Activated naive CD4-positive, alpha-beta T cell treated with anti-CD3 and anti-CD28 coated beads, Interleukin-2, amount 50 U/mL, for 24 hours (primary cell): ENCODE data around the gene GNA12.
A peak's percentile ranks its signal among the peaks of the same experiment; 100 is the strongest.

Experiments
- H3K27ac Mint-ChIP-seq: one replicate; pipeline ENCODE4 v1.8.0; 2021; ENCODE audit warnings: mild to moderate bottlenecking, mixed read lengths
- H3K27me3 Mint-ChIP-seq: one replicate; pipeline ENCODE4 v1.8.0; 2021; ENCODE audit warnings: mixed read lengths
- H3K36me3 Mint-ChIP-seq: one replicate; pipeline ENCODE4 v1.8.0; 2021; ENCODE audit warnings: mixed read lengths
- H3K4me1 Mint-ChIP-seq: one replicate; pipeline ENCODE4 v1.8.0; 2021; ENCODE audit warnings: mixed read lengths
- H3K4me3 Mint-ChIP-seq: one replicate; pipeline ENCODE4 v1.8.0; 2021; ENCODE audit warnings: mild to moderate bottlenecking, mixed read lengths
- H3K9me3 Mint-ChIP-seq: one replicate; pipeline ENCODE4 v1.8.0; 2021; ENCODE audit warnings: mixed read lengths

The GNA12 gene

GRCh38 chr7:2775785-2776184 is 68.3 kb downstream of the GNA12 start:
- H3K36me3 Mint-ChIP-seq: peaks cover 20% of the 10 kb centered on the region
- H3K27ac Mint-ChIP-seq: no peak overlapping the region
- peaks cover 20% of the 10 kb centered on the region for H3K4me1 Mint-ChIP-seq
- H3K4me3 Mint-ChIP-seq: no peak overlapping the region
- no peaks in the 10 kb centered on the region for H3K27me3 Mint-ChIP-seq
- H3K9me3 Mint-ChIP-seq: no peaks in the 10 kb centered on the region

- no peak overlapping the region for H3K27ac Mint-ChIP-seq
- peaks cover 20% of the 10 kb centered on the region for H3K4me1 Mint-ChIP-seq
- H3K27me3 Mint-ChIP-seq: no peaks in the 10 kb centered on the region
- no peak overlapping the region for H3K4me3 Mint-ChIP-seq
- no peaks in the 10 kb centered on the region for H3K9me3 Mint-ChIP-seq
- H3K36me3 Mint-ChIP-seq: peaks cover 22% of the 10 kb centered on the region
These were observed 68.7 kb downstream of the GNA12 start for GRCh38 chr7:2775376-2775775.

- H3K27ac Mint-ChIP-seq: no peak overlapping the region
- peaks cover 24% of the 10 kb centered on the region for H3K36me3 Mint-ChIP-seq
- H3K4me3 Mint-ChIP-seq: no peak overlapping the region
- H3K9me3 Mint-ChIP-seq: no peaks in the 10 kb centered on the region
- no peaks in the 10 kb centered on the region for H3K27me3 Mint-ChIP-seq
- H3K4me1 Mint-ChIP-seq: peaks cover 20% of the 10 kb centered on the region
These were observed 69.2 kb downstream of the GNA12 start for GRCh38 chr7:2774935-2775334.

DNA sequence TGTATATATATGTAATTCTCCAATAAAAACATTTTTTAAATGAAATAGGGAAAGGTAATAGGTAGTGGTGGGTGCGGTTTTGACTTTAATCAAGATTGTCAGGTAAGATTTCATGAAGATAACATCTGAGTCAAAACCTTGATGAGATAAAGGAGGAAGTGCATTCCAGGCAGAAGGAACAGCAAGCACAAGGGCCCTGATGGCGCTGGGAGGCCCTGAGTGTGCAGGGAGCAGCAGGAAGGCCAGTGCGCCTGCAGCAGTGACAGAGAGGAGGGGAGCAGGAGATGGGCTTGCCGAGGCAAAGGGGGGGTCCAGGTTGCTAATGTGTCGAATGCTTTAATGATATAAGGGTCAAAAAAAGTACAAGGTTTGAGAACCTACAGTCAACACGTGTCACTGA is 69.8 kb downstream of the GNA12 start:
- Mint-ChIP-seq H3K4me3 (no peak overlapping the region), H3K27ac (peak overlapping the region; percentile 78), H3K9me3 (no peaks in the 10 kb centered on the region), H3K4me1 (peaks cover 20% of the 10 kb centered on the region), H3K27me3 (no peaks in the 10 kb centered on the region), H3K36me3 (peaks cover 24% of the 10 kb centered on the region)

DNA sequence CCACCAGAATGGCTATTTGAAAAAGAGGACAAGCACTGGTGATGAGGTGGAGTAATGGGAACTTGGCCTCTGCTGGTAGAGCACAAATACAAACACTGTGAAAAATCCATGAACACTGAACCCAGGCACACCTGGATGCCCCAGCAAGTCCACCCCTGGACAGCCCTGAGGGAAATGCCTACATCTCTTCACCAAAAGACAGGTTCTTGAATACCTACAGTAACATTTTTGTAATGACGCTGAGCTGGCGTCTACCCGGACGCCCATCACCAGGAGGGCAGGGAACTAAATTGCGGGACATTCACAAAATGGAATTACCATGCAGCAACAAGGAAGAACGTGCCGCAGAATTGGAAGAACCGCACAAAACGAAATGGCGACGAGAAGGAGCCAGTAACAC is 70.5 kb downstream of the GNA12 start:
- peaks cover 20% of the 10 kb centered on the region for H3K4me1 Mint-ChIP-seq
- peaks cover 24% of the 10 kb centered on the region for H3K36me3 Mint-ChIP-seq
- no peak overlapping the region for H3K4me3 Mint-ChIP-seq
- H3K27me3 Mint-ChIP-seq: no peaks in the 10 kb centered on the region
- no peak overlapping the region for H3K27ac Mint-ChIP-seq
- no peaks in the 10 kb centered on the region for H3K9me3 Mint-ChIP-seq

GRCh38 chr7:2771274-2771731 is 72.8 kb downstream of the GNA12 start:
- H3K27me3 Mint-ChIP-seq: no peaks in the 10 kb centered on the region
- H3K27ac Mint-ChIP-seq: no peak overlapping the region
- peaks cover 20% of the 10 kb centered on the region for H3K4me1 Mint-ChIP-seq
- H3K4me3 Mint-ChIP-seq: no peak overlapping the region
- no peaks in the 10 kb centered on the region for H3K9me3 Mint-ChIP-seq
- H3K36me3 Mint-ChIP-seq: peaks cover 24% of the 10 kb centered on the region

GRCh38 chr7:2764621-2765020 is 79.5 kb downstream of the GNA12 start:
- no peak overlapping the region for H3K4me3 Mint-ChIP-seq
- H3K36me3 Mint-ChIP-seq: peaks cover 6% of the 10 kb centered on the region
- H3K9me3 Mint-ChIP-seq: no peaks in the 10 kb centered on the region
- no peak overlapping the region for H3K27ac Mint-ChIP-seq
- H3K4me1 Mint-ChIP-seq: peaks cover 6% of the 10 kb centered on the region
- H3K27me3 Mint-ChIP-seq: no peaks in the 10 kb centered on the region

- Mint-ChIP-seq H3K27ac (no peak overlapping the region), H3K9me3 (no peaks in the 10 kb centered on the region), H3K27me3 (no peaks in the 10 kb centered on the region), H3K36me3 (peaks cover 9% of the 10 kb centered on the region), H3K4me3 (no peak overlapping the region), H3K4me1 (peaks cover 13% of the 10 kb centered on the region)
These were observed 80.5 kb downstream of the GNA12 start for GRCh38 chr7:2763597-2763996.

GRCh38 chr7:2761801-2762497 is 82.2 kb downstream of the GNA12 start:
- H3K4me3 Mint-ChIP-seq: no peak overlapping the region

DNA sequence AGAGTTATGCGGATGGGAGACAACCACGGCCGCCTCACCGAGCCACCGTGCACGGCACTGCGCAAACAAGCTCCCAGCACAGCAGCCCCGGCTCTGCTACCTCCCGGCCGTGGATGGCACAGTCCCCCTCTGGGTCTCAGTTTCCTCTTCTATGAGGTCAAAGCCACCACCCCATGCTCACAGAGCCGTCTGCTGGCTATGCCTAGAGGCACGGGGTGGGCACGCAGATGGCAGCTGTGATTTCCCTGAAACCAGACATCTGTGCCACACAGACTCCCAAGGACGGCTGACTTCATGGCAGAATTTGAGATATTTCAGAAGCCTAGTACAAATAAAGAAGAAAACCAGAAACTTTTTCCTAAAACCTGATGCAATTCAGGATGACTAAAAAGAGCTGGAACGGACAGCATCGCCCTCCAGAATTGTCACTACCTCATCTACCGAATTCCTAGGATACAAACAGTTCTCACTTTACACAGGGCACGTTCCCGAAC is 82.9 kb downstream of the GNA12 start:
- Mint-ChIP-seq H3K4me3 (no peak overlapping the region), H3K27ac (no peak overlapping the region), H3K9me3 (no peaks in the 10 kb centered on the region), H3K4me1 (peaks cover 36% of the 10 kb centered on the region), H3K27me3 (no peaks in the 10 kb centered on the region), H3K36me3 (peaks cover 18% of the 10 kb centered on the region)

More at GRCh38 chr7:2761801-2762497, 82.2 kb downstream of the GNA12 start:
- H3K27me3 Mint-ChIP-seq: no peaks in the 10 kb centered on the region
- no peak overlapping the region for H3K27ac Mint-ChIP-seq
- H3K9me3 Mint-ChIP-seq: no peaks in the 10 kb centered on the region
- H3K36me3 Mint-ChIP-seq: peaks cover 12% of the 10 kb centered on the region
- peaks cover 30% of the 10 kb centered on the region for H3K4me1 Mint-ChIP-seq

DNA sequence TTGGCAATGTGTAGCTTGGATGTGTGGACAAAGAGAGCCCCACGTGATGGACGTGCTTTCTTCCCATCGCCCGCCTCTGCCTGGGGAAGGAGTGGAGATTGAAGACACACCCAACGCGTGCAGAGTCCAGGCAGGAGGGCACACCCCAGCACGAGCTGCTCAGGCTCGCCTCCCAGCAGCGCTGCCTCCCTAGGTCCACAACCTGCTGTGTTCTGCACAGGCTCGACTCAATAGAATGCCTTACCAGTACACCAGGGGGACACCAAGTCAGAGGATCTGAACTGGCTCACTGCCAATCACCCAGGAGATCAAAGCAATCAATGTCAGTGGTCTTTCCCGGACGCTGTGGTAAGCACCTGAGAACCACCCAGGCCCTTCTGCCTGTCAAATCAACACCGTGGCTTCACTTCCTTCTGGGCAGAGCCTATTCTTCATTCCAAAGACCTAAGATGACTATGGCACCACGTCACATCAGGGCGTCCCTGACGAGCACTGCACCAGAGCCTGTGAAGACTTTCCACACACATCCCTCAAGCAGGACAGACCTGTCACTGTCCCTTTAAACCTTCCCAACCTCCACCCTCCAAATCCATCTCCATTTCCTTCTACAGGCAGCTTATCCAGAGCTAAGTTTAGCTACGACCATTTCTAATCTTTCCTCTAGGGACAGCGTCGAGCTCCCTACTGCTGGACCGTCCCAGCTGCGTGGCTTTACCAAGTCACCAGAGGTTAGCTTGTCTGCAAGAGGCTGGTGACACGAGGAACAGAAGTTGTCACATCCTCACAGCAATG is 83.8 kb downstream of the GNA12 start:
- no peak overlapping the region for H3K4me3 Mint-ChIP-seq

DNA sequence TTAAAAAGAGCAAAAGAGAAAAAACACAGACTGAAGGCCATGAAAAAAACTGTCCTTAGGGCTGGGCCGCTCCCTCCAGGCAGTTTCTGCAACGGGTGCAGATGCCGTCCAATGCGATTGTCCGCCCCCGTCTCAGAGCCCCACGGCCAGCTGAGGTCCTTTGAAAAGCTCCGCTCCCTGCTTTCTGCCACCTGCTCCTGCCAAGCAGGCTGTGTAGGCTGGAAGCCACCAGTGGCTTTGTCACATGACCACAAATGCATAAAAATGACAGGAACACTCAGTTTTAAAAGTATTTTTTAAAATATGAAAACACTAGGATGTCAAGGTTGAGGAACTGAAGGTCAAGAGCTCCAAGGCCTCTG is 84.4 kb downstream of the GNA12 start:
- H3K27me3 Mint-ChIP-seq: no peaks in the 10 kb centered on the region
- no peaks in the 10 kb centered on the region for H3K9me3 Mint-ChIP-seq
- H3K4me3 Mint-ChIP-seq: no peak overlapping the region
- H3K4me1 Mint-ChIP-seq: peaks cover 36% of the 10 kb centered on the region
- H3K36me3 Mint-ChIP-seq: peaks cover 22% of the 10 kb centered on the region
- H3K27ac Mint-ChIP-seq: no peak overlapping the region

More for the DNA sequence above, 83.8 kb downstream of the GNA12 start:
- Mint-ChIP-seq H3K27ac (no peak overlapping the region), H3K27me3 (no peaks in the 10 kb centered on the region), H3K4me1 (peaks cover 36% of the 10 kb centered on the region), H3K9me3 (no peaks in the 10 kb centered on the region), H3K36me3 (peaks cover 21% of the 10 kb centered on the region)

GRCh38 chr7:2758673-2759616 is 85.2 kb downstream of the GNA12 start:
- Mint-ChIP-seq H3K4me3 (peak overlapping the region; percentile 37), H3K27ac (peak overlapping the region; percentile 98), H3K9me3 (no peaks in the 10 kb centered on the region)

DNA sequence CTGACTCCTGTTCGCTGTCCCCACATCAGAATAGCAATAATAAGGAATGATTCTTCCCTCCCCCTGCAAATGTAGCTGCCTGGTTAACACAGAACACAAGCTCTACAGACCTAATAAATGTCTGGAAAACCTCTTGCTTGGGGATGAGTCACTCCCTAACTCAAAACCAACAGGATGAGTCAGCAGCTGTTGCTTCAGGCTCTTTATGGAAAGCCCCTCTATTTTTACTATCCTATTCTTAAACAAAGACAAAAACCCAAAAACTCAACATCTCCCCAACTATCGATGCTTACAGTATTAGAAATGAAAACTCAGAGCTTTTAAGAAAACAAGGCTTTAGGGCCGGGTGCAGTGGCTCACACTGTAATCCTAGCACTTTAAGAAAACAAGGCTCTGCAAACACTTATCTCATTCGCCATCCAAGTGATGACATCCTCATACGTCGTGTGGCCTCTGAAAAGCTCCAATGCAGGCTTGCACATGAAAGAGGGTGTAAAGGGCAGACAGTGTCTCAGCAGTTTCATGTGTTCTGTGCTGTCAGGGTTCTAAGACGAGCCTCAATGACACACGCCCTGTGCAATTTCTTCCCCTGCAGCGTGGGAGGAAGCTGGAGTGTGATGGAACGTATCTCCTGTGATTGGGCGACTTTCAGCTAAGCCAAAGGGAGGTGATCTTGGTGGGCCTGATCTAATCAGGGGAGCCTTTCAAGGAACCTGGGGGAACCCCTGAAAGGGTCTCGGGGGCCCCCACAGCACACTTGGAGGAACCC is 86.0 kb downstream of the GNA12 start:
- Mint-ChIP-seq H3K36me3 (peaks cover 24% of the 10 kb centered on the region), H3K9me3 (no peaks in the 10 kb centered on the region), H3K27ac (peak overlapping the region; percentile 98), H3K4me3 (peak overlapping the region; percentile 37), H3K4me1 (peaks cover 36% of the 10 kb centered on the region), H3K27me3 (no peaks in the 10 kb centered on the region)

More at GRCh38 chr7:2758673-2759616, 85.2 kb downstream of the GNA12 start:
- Mint-ChIP-seq H3K27me3 (no peaks in the 10 kb centered on the region), H3K36me3 (peaks cover 24% of the 10 kb centered on the region), H3K4me1 (peaks cover 36% of the 10 kb centered on the region)
